ENCODE measurements around the gene HRAS. TPM values are rescaled to one million over a fixed set of nuclear protein-coding genes. Genes with fewer than 3 reads are reported as not detected.

HRAS gene
- total RNA-seq, 1 experiment from 2014 or later = 69.0 TPM

DNA sequence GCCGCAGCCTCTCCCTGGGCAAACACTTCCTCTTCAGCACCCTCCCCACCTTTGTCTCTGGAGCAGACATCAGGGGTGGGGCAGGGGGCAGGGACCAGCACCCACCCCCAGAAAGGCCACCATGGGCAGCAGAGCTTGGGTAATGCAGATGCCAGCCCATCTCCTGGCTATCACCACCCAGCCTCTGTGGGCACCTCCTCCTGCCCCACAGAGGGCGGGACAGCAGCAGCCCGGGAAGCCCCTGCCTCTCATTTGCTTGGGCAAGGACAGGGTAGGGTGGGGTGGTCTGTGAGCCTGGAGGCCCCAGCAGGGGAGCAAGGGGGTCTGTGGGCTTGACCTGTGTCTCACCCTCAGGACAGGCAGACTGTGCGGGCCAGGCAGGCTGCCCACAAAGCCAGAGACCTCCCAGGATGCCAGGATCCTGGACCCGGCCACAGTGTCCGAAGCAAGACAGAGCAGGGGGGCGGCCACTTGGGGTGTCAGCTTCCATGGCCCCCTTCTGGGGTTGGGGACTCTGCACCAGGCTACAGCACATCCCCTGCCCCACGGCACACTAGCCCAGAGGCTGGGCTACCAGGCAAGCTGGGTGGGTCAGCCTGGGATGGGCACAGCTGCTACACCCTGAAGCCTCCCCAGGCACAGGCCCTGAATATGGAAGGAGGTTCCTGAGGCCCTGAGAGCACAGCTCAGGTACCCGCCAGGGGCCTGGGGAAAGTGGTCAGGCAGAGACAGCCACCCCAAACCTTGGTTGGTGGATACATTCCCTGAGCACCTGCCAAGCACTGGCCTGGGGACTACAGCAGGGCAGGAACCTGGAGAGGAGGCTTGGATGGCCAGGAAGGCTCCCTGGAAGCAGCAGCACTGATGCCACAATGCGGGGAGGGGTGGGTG is 32.8 kb downstream of the HRAS start:
- TF ChIP-seq, protein P1, sequence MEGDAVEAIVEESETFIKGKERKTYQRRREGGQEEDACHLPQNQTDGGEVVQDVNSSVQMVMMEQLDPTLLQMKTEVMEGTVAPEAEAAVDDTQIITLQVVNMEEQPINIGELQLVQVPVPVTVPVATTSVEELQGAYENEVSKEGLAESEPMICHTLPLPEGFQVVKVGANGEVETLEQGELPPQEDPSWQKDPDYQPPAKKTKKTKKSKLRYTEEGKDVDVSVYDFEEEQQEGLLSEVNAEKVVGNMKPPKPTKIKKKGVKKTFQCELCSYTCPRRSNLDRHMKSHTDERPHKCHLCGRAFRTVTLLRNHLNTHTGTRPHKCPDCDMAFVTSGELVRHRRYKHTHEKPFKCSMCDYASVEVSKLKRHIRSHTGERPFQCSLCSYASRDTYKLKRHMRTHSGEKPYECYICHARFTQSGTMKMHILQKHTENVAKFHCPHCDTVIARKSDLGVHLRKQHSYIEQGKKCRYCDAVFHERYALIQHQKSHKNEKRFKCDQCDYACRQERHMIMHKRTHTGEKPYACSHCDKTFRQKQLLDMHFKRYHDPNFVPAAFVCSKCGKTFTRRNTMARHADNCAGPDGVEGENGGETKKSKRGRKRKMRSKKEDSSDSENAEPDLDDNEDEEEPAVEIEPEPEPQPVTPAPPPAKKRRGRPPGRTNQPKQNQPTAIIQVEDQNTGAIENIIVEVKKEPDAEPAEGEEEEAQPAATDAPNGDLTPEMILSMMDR (IDR thresholded peaks at IDR 0.05; ENCODE audit: insufficient read depth in 1 of 2, low read depth in 1 of 2, low read length in 1 of 2, severe bottlenecking in 1 of 2, unreplicated experiment in 1 of 2) = no peak
- H3K9me3 Mint-ChIP-seq (ENCODE audit: unreplicated experiment) = no peaks in the 10 kb centered on the region
- Histone ChIP-seq H3K9me3 (no peaks in the 10 kb centered on the region), H3K36me3 (ENCODE audit: control insufficient read depth, insufficient read depth, low read length) (peaks cover 6% of the 10 kb centered on the region), H3K4me3 (ENCODE audit: low read depth, low read length) (no peak overlapping the region), H3K4me1 (peaks cover 7% of the 10 kb centered on the region), H3K27me3 (replicated peaks; ENCODE audit: control insufficient read depth, insufficient read depth, low read length) (no peaks in the 10 kb centered on the region)
- intact Hi-C loops (cut with micrococcal nuclease; ENCODE audit: unreplicated experiment) = no loop called here
- ChIA-PET POLR2A (no interaction called here), CTCF (interaction anchor here (0.5 kb wide), 1 partner anchor 20 kb away, joined by 5 read pairs; no protein-coding TSS in a partner anchor)
- H3K36me3 Mint-ChIP-seq (ENCODE audit: insufficient read depth, unreplicated experiment) = peaks cover 63% of the 10 kb centered on the region
- H3K27me3 Mint-ChIP-seq (ENCODE audit: insufficient read depth, unreplicated experiment) = no peaks in the 10 kb centered on the region
- no peaks in the 10 kb centered on the region for H3K4me1 Mint-ChIP-seq (ENCODE audit: low read depth, unreplicated experiment)
- H3K27ac Mint-ChIP-seq (ENCODE audit: unreplicated experiment) = no peak overlapping the region
- no peak for DNase-seq
- no peak overlapping the region for H3K4me3 Mint-ChIP-seq (ENCODE audit: unreplicated experiment)
- no TSS peak for BruUV-seq (replicated peaks)

DNA sequence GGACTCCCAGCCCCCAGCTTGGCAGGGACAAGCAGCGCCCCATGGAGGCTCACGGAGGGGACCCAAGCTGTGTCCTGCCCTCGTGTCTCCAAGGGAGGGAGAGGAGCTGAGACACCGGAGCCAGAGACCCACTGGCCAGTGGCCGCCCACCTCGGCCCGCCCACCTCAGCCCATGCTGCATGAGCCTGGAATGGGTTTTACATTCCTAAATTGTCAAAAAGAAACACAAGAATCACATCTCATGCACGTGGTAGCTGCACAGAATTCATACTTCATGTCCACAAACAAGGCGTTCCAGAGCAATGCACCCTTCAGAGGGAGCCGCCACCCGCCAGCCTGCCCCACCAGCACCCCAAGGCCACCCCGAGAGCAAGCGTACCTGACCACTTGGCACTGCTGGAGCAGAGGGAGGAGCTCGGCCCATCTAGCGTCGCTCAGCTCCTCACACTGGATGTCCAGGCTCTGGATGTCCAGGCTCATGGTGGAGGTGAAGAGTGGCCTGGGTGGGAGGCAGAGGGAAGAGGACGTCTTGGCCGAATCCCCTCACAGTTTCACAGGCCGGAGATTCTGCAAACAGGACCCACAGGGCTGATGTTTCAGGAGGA is 33.6 kb downstream of the HRAS start:
- no peak for DNase-seq
- Histone ChIP-seq H3K27me3 (replicated peaks; ENCODE audit: control insufficient read depth, insufficient read depth, low read length) (no peaks in the 10 kb centered on the region), H3K36me3 (ENCODE audit: control insufficient read depth, insufficient read depth, low read length) (peaks cover 8% of the 10 kb centered on the region), H3K4me3 (ENCODE audit: low read depth, low read length) (no peak overlapping the region), H3K9me3 (no peaks in the 10 kb centered on the region), H3K4me1 (peaks cover 7% of the 10 kb centered on the region)
- H3K4me1 Mint-ChIP-seq (ENCODE audit: low read depth, unreplicated experiment) = no peaks in the 10 kb centered on the region
- intact Hi-C loops (cut with micrococcal nuclease; ENCODE audit: unreplicated experiment) = no loop called here
- H3K27ac Mint-ChIP-seq (ENCODE audit: unreplicated experiment) = no peak overlapping the region
- ChIA-PET POLR2A (no interaction called here), CTCF (no interaction called here)
- TF ChIP-seq, protein P1 (IDR thresholded peaks at IDR 0.05; ENCODE audit: insufficient read depth in 1 of 2, low read depth in 1 of 2, low read length in 1 of 2, severe bottlenecking in 1 of 2, unreplicated experiment in 1 of 2) = no peak
- no peaks in the 10 kb centered on the region for H3K9me3 Mint-ChIP-seq (ENCODE audit: unreplicated experiment)
- H3K27me3 Mint-ChIP-seq (ENCODE audit: insufficient read depth, unreplicated experiment) = no peaks in the 10 kb centered on the region
- H3K4me3 Mint-ChIP-seq (ENCODE audit: unreplicated experiment) = no peak overlapping the region
- no TSS peak for BruUV-seq (replicated peaks)
- H3K36me3 Mint-ChIP-seq (ENCODE audit: insufficient read depth, unreplicated experiment) = peaks cover 63% of the 10 kb centered on the region

DNA sequence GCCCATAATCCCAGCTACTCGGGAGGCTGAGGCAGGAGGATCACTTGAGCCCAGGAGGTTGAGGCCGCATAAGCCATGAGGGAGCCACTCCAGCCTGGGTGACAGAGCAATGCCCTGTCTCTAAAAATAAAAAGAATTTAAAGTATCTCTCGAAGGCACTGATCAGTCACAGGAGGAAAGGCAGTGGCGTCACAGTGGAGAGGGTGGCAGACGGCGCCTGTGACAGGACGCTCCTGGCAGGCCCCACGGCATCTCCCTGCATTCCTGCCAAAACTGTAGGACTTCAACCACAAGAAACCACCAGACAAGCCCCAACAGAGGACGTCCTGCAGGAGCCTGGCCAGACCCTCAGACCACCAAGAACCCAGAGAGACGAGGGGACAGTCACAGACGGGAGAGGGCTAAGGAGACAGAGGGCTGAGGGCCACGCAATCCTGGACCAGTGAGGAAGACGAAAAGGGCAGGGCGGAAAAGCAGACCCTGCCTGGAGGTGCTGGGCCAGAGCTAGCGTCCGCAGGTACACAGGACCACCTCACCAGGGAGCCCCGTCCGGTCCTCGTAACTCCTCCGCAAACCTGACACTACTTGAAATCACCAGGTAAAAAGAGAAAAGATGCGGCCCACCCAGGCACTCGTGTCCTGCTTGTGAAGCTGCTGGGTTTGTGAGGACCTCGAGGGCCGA is 34.2 kb downstream of the HRAS start:
- no peaks in the 10 kb centered on the region for H3K4me1 Mint-ChIP-seq (ENCODE audit: low read depth, unreplicated experiment)
- intact Hi-C loops (cut with micrococcal nuclease; ENCODE audit: unreplicated experiment) = no loop called here
- Histone ChIP-seq H3K36me3 (ENCODE audit: control insufficient read depth, insufficient read depth, low read length) (peaks cover 8% of the 10 kb centered on the region), H3K4me3 (ENCODE audit: low read depth, low read length) (no peak overlapping the region), H3K4me1 (peaks cover 7% of the 10 kb centered on the region), H3K27me3 (replicated peaks; ENCODE audit: control insufficient read depth, insufficient read depth, low read length) (no peaks in the 10 kb centered on the region), H3K9me3 (no peaks in the 10 kb centered on the region)
- H3K9me3 Mint-ChIP-seq (ENCODE audit: unreplicated experiment) = no peaks in the 10 kb centered on the region
- CTCF ChIA-PET = no interaction called here
- no peak for DNase-seq
- no peak overlapping the region for H3K4me3 Mint-ChIP-seq (ENCODE audit: unreplicated experiment)
- peaks cover 63% of the 10 kb centered on the region for H3K36me3 Mint-ChIP-seq (ENCODE audit: insufficient read depth, unreplicated experiment)
- H3K27me3 Mint-ChIP-seq (ENCODE audit: insufficient read depth, unreplicated experiment) = no peaks in the 10 kb centered on the region
- TF ChIP-seq, protein P1 (IDR thresholded peaks at IDR 0.05; ENCODE audit: insufficient read depth in 1 of 2, low read depth in 1 of 2, low read length in 1 of 2, severe bottlenecking in 1 of 2, unreplicated experiment in 1 of 2) = no peak
- no TSS peak for BruUV-seq (replicated peaks)
- POLR2A ChIA-PET = no interaction called here
- no peak overlapping the region for H3K27ac Mint-ChIP-seq (ENCODE audit: unreplicated experiment)
